ENCODE data around the gene ELF1.
"Not testable (repeated sequence)": the region's sequence is repeated elsewhere in the genome, so short reads cannot be mapped to it uniquely, and the experiment has no call there.

Gene ELF1

DNA sequence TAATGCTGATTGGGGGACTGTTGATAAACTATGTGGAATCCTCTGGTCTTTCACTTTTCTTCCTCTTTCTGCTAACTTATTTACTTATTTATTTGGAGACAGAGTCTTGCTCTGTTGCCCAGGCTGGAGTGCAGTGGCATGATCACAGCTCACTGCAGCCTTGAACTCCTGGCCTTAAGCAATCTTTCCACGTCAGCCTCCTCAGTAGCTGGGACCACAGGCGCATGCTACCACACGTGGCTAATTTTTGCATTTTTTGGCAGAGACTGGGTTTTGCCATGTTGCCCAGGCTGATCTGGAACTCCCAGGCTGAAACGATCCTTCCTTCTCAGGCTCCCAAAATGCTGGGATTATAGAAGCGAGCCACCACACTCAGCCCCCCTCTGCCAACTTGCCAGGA, 77.5 kb downstream of the ELF1 start:
- no peak for DNase-seq (ENCODE audit: low read depth in 3 of 3, low spot score in 1 of 3)

DNA sequence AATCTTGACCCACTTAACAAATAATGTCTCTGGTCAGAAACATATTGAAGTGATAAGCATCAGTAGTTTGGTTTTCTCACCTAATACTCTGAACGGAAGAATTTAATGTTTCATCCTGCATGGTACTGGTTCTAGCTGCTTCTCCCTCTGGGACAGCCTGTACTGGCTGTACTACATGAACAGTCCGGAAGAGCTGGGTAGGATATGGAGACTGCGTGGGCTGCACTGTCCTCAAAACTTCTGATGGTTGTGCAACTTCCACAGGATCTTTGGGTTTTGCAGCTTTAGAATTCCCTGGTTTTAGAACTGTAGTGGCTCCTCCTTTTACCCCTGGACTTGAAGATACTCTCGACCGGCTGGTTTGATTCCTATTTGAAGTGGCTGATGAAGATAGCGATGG, 78.3 kb downstream of the ELF1 start:
- DNase-seq (ENCODE audit: low read depth in 3 of 3, low spot score in 1 of 3), result no peak

DNA sequence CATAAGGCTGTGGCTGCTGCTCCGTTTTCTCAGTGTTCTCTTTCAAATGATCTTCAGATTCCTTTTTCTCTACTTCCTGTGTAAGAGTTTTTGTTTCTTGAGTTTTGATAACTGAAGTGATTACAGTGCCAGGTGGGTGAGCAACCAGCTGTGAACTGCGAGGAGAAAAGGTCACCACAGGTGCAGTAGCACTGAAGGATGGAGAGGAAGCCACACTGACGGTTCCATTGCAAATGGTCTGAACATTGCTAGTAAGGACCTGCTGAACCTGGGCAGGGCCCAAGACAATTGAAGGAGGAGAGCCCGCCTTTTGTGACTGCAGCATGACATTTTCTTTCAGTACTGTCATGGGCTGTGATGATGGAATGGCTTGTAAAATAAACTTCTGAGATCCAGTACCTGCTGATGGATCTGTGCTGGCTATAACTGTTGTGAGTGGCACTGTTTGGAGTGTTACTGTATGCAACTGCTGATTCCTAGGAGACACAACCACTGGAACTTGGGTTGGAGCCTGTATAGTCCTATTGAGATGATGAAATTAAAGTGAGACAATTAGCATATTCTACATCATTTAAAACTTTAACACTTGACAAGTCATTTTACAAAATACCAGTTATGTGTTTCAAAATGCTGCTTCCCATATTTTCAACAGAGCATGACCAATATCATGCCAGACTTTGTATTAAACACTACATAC, 85.5 kb downstream of the ELF1 start:
- DNase-seq (ENCODE audit: low read depth in 3 of 3, low spot score in 1 of 3), result no peak

DNA sequence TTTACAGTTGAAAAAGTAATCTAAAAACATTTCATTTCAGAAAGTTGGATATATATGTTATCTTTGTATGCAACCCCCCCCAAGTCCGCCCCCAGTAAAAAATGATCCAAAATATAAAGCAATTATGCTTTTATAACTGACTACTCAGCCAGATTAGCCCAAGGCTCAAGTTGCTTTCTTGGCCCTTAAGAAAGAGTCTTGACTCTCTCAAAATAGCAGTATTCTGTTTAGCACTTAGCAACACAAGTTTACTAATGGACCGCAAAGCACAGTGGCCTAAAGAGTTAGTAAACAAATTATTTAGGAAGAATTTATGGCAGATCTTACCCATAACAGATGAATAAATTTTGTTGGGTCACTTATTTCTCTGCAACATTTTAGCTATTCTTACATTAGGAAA, 86.9 kb downstream of the ELF1 start:
- no peak for DNase-seq (ENCODE audit: low read depth in 3 of 3, low spot score in 1 of 3)

DNA sequence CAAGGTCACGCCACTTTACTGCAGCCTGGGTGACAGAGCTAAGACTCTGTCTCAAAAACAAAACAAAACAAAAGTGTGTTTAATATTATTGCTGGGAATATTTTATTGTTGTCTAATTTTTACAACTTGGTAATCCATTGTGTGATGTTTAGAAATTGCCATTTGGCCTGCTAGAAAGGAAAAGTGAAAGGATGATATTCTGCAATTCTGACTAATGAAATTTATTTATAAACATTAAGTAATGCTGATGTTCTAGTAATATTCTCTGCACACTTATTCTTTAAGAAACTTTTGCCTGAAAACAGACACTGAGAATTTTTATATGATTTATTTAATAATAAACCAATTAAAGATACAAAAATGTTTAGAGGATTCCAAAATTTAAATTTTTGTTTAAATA, 87.4 kb downstream of the ELF1 start:
- no peak for DNase-seq (ENCODE audit: low read depth in 3 of 3, low spot score in 1 of 3)

DNA sequence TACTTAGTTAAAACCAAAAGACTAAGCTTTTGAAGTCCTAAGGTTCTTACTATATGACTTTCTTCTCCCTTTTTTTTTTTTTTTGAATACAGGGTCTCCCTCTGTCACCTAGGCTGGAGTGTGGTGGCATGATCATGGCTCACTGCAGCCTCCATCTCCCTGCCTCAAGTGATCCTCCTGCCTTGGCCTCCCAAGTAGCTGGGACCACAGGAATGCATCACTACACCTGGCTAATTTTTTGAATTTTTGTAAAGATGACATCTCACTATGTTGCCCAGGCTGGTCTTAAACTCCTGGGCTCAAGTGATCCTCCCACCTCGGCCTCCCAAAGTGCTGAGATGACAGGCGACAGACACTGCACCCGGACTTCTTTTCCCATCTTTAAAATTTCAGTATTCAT, 89.2 kb downstream of the ELF1 start:
- not testable (repeated sequence) for DNase-seq (ENCODE audit: low read depth in 3 of 3, low spot score in 1 of 3)

DNA sequence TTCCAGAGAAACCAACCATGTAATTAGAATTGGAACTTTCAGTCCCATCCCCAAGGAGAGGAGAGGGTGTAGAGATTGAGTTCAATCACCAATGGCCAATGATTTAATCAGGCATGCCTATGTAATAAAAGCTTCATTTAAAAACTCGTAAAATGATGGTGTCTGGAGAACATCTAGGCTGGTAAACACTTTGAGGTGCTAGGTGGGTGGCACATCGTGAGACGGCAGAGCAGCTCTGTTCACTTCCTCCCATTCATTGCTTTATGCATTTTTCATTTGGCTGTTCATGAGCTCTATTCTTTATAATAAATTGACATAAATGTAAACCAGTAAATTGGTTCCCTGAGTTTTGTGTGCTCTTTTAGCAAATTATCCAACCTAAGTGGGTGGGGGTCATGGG, 90.1 kb downstream of the ELF1 start:
- DNase-seq (ENCODE audit: low read depth in 3 of 3, low spot score in 1 of 3), result no peak

DNA sequence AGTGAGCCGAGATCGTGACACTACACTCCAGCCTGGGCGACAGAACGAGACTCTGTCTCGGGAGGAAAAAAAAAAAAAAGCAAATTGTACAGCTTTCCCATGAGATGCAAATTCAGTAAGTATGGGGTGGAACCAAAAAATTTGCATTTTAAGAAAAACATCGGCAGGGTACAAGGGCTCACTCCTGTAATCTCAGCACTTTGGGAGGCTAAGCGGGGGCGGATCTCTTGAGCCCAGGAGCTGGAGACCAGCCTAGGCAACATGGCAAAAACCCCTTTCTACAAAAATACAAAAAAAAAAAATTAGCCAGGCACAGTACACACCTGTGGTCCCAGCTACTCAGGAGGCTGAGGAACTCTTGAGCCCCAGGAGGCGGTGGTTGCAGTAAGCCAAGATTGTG, 91.2 kb downstream of the ELF1 start:
- DNase-seq (ENCODE audit: low read depth in 3 of 3, low spot score in 1 of 3), result no peak

DNA sequence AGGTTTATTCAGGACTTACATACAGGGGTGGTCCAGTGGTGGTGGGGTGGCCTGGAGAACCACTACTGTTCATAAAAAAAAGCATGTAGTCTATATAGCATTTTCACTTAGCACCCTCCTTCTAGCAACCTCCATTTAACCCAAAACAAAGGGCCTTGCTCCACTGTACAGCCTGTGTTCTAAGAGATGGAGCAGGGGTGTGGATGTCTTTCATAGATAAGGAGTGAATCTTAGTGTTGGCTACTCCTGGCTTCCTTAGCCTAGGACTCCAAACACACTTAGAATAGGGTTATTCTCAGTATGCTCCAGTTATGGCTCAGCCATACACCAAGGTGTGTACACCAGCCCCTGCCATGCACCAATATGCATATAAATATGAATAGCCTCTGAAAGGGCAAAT, 95.2 kb downstream of the ELF1 start:
- DNase-seq (ENCODE audit: low read depth in 3 of 3, low spot score in 1 of 3), result no peak

DNA sequence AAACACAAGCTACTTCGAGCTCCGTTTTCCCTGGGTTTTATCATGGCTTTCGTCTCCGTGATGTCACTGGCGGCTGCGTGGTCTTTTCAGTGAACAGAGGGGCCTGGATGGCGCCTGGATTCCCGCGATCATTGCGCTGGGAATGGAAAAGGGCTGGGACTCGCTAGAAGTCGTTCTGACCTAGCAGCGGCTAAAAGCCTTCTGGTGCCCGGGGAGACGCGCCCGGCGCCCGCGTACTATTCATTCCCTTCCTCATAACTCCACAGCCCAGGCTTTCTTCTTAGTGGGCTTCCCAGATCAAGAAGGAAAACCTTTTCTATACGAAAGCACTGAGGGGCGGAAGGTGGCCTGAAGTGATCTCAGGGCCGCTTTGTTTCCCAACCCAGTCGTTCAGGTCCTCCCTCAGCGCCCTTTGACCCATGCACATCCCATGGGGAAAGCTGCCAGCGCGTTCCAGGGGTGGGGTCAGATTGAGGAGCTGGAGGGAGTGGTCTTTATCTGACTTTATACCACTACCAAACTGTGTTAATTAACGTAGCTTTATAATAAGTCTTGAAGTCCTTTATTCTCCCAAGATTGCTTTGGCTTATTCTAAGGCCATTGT, 96.6 kb downstream of the ELF1 start:
- DNase-seq (ENCODE audit: low read depth in 3 of 3, low spot score in 1 of 3), result no peak

DNA sequence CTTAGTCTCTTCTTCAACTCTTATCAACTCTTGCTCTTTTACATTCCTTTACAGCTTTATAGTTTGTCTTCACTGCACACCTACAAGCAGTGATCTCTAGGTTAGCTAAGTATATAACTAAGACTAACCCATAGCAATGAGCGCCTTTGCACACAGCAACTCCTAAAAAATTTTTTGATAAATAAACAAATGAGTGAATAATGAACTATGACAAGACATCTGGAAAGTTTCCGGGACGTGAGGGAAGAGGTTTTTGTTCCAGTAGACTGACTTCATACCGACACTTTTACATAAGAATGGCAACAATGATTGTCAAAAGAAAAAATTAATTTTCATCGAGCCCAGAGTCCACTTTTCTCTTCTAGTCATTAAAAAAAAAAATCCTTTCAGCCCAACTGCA, 98.3 kb downstream of the ELF1 start:
- DNase-seq (ENCODE audit: low read depth in 3 of 3, low spot score in 1 of 3), result no peak

DNA sequence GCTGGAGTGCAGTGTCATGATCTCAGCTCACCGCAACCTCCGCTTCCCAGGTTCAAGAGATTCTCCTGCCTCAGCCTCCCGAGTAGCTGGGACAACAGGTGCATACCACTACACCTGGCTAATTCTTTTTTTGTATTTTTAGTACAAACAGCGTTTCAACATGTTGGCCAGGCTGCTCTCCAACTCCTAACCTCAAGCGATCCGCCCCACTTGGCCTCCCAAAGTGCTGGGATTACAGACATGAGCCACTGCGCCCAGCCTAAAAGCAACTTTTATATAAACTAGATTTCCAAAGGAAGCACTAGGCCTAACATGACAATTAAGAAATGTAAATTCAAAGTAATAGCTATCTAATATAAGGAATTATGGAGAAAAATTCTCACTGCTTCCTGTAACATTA, 99.2 kb downstream of the ELF1 start:
- not testable (repeated sequence) for DNase-seq (ENCODE audit: low read depth in 3 of 3, low spot score in 1 of 3)

DNA sequence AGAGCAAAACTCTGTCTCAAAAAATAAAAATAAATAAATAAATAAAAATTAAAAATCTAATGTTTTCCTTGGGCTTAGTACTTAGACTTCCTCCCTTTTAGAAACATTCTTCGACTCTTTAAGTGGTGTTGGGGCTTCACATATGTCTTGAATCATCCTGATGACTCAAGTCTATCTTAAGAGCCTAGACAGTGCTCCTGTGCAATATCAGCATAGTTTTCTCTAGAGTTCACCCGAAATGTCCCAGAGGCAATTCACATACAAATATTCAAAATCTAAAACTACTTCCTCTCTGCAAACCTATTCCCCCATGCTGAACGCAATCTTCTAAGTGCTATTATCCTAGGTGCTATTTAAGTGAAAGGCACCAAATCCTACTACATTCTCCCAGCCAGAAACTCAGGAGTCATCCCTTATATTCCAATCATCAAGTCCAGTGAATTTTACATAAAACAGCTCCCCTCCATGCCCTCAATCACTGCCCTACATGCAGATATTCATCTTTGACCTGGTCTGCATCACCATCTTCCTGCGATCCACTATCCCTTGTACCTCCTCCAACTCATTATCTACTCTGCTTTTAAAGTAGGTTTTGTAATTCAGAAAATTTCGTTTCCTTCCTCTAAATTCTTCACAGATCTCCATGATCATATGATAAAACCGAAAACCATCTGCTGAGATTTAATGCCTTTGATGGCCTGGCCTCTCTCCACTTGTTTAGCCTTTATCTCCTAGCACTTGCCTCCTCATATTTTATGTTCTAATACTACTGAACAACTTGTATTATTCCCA, 102.7 kb downstream of the ELF1 start:
- no peak for DNase-seq (ENCODE audit: low read depth in 3 of 3, low spot score in 1 of 3)

DNA sequence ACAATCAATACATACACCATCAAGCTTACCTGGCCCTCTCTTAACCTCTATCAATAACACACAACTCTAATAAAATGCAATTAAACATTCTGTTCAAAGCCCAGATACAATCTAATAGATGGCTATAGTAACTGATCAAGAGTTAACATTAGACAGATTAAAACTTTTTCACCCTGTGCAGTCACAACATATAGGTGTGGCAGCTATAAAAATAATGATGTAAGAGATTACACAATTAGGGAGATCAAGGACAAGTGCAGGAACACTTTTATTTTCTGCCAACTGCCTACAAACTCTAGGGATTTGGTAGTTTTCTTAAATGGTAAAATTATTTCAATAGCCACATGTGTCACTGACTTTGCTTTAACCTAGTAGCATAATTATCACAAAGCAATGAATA, 104.3 kb downstream of the ELF1 start:
- not testable (repeated sequence) for DNase-seq (ENCODE audit: low read depth in 3 of 3, low spot score in 1 of 3)

DNA sequence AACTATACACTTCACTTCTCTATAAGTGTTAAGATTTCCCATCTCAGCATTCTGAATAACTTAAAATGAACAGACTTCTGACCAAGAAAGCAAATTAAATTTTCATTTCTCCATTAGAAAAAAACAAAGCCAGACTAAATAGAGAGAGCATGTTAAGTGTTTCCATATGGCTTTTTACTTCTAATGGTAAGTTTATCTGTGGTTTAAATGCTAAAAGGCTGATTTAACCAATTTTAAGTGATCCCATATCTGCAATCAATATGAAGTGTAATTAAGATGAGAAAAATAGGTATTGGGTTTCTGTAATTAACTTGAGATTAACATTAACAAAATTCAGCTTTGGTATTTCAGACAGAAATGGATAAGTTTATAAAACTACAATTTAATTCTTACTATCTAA, 107.8 kb downstream of the ELF1 start:
- no peak for DNase-seq (ENCODE audit: low read depth in 3 of 3, low spot score in 1 of 3)

DNA sequence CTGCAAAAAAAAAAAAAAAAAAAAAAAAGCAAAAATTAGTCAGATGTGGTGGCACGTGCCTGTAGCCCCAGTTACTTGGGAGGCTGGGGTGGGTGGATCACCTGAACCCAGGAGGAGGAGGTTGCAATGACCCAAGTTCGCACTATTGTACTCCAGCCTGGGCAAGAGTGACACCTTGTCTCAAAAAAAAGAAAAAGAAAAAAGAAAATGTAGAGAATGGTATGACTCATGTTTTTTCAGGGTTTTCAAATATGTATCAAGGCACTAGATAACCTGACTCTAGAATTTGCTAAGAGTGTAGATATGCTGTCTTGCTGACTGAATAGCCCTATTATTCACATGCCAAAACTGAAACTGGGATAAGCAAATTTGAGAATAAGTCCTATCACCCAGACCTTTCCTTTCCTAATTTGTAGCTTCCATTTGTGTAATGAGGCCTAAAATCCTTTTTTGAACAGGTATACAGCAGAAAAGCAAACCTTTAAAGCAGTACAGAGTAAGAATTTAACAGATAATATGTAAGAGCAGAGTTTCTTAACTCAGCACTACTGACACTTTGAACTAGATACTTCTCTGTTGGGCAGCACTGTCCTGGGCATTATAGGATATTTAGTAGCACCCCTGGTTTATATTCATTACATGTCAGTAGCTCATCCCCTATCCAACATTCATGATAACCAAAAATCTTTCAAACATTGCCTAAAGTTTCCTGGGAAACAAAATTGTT, 108.6 kb downstream of the ELF1 start:
- DNase-seq (ENCODE audit: low read depth in 3 of 3, low spot score in 1 of 3), result no peak

DNA sequence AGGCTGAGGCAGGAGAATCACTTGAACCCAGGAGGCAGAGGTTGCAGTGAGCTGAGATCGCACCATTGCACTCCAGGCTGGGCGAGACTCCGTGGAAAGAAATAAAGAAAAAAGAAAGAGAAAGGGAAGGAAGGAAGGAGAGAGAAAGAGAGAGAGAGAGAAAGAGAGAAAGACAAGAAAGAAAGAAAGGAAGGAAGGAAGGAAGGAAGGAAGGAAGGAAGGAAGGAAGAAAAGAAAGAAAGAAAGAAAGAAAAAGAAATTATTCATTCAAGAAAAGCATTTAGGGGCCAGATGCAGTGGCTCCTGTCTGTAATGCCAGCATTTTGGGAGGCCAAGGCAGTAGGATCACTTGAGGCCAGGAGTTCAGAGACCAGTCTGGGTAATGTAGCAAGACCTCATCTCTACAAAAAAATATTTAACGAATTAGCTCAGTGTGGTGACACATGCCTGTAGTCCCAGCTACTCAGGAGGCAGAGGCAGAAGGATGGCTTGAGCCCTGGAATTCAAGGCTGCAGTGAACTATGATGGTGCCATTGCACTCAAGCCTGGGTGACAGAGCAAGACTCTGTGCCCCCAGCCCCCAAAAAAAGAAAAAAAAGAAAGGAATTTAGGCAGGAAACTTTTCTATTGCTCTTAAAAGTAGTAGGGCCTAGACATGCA, 109.4 kb downstream of the ELF1 start:
- DNase-seq (ENCODE audit: low read depth in 3 of 3, low spot score in 1 of 3), result not testable (repeated sequence)

DNA sequence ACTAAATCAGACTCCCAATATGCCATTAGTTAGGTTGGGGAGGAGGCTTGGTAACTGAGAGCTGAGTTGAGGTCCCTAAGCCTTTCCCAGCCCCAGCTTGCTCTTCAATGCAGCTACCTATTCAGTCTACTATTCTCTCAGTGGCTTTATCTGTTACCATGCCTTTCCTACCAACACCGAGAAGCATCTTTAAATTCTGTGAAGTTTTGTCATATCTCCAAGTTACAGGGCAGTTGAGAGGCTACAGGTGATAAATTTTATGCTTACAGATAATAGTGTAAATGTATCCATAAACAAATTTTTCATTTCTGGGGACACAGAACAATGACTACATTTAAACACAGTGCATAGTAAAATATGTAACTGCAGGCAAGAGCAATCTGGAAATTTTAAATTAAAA, 110.6 kb downstream of the ELF1 start:
- no peak for DNase-seq (ENCODE audit: low read depth in 3 of 3, low spot score in 1 of 3)

DNA sequence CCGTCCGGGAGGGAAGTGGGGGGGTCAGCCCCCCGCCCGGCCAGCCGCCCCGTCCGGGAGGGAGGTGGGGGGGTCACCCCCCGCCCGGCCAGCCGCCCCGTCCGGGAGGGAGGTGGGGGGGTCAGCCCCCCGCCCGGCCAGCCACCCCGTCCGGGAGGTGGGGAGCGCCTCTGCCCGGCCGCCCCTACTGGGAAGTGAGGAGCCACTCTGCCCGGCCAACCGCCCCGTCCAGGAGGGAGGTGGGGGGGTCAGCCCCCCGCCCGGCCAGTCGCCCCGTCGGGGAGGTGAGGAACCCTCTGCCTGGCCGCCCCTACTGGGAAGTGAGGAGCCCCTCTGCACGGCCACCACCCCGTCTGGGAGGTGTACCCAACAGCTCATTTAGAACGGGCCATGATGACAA, 118.1 kb downstream of the ELF1 start:
- not testable (repeated sequence) for DNase-seq (ENCODE audit: low read depth in 3 of 3, low spot score in 1 of 3)

DNA sequence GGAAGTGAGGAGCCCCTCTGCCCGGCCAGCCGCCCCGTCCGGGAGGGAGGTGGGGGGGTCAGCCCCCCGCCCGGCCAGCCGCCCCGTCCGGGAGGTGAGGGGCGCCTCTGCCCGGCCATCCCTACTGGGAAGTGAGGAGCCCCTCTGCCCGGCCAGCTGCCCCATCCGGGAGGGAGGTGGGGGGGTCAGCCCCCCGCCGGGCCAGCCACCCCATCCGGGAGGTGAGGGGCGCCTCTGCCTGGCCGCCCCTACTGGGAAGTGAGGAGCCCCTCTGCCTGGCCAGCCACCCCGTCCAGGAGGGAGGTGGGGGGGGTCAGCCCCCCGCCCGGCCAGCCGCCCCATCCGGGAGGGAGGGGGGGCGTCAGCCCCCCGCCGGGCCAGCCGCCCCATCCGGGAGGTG, 118.5 kb downstream of the ELF1 start:
- DNase-seq (ENCODE audit: low read depth in 3 of 3, low spot score in 1 of 3), result not testable (repeated sequence)

DNA sequence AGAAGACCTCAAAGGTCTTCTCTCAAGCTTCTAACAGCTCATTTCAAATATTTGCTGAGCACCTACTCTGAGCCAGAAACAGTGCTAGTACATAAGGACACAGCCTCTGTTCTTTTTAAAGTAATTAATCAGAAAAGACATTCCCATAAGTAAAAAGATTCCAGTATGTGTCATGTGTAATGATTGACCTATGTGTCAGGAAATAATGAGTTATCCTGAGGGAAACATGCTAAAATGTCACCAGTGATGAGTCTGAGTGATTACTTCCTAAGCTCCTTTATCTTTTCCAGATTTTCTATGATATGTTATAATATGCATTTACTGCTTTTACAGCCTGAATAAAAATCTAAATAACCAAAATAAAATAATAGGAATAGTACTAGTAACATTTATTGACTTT, 122.1 kb downstream of the ELF1 start:
- no peak for DNase-seq (ENCODE audit: low read depth in 3 of 3, low spot score in 1 of 3)

All from stimulated activated CD4-positive, alpha-beta T cell treated with anti-CD3 and anti-CD28 coated beads, TNF-alpha, amount 100 ng/mL, for 1 hour (primary cell).